Measurements from ENCODE around the gene SYNDIG1. TPM values are rescaled to one million over a fixed set of nuclear protein-coding genes. Genes with fewer than 3 reads are reported as not detected.

The SYNDIG1 gene
- total RNA-seq, 6 experiments from 2014 or later = not detected

DNA sequence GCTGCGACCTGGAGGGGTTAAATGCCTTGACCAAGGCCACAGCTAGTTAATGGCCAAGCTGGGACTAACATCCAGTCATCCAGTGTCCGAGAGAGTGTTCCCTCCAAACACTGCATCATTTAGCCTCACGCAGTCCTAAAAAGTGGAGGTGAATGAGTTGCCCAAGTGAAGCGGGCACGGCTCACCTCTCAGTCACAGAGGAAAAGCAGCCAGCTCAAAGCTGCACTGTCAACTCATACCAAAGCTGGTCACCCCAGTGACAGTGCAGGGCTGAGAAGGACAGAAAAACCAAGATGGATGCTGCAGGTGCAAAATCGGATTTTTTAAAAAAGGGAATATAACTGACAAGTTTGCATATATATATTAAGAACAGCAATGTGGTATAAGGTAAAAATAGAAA, 168.5 kb downstream of the SYNDIG1 start:
- no peak for TF ChIP-seq POLR2A (IDR thresholded peaks at IDR 0.05)
- TF ChIP-seq, protein P1, sequence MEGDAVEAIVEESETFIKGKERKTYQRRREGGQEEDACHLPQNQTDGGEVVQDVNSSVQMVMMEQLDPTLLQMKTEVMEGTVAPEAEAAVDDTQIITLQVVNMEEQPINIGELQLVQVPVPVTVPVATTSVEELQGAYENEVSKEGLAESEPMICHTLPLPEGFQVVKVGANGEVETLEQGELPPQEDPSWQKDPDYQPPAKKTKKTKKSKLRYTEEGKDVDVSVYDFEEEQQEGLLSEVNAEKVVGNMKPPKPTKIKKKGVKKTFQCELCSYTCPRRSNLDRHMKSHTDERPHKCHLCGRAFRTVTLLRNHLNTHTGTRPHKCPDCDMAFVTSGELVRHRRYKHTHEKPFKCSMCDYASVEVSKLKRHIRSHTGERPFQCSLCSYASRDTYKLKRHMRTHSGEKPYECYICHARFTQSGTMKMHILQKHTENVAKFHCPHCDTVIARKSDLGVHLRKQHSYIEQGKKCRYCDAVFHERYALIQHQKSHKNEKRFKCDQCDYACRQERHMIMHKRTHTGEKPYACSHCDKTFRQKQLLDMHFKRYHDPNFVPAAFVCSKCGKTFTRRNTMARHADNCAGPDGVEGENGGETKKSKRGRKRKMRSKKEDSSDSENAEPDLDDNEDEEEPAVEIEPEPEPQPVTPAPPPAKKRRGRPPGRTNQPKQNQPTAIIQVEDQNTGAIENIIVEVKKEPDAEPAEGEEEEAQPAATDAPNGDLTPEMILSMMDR (IDR thresholded peaks at IDR 0.05) = no peak
- 61% methylated on average over 6 of the region's 6 CpGs for WGBS (ENCODE audit: insufficient coverage, low coverage, low lambda C conversion rate, missing lambda C conversion rate)
- H3K4me3 ChIP-seq = no peak overlapping the region
- ATAC-seq (no peak), DNase-seq (no peak)
- H3K4me1 ChIP-seq = no peaks in the 10 kb centered on the region
- intact Hi-C loops (cut with DNase I) = no loop called here
- no peaks in the 10 kb centered on the region for H3K36me3 ChIP-seq
- H3K27ac ChIP-seq = no peak overlapping the region
- no peaks in the 10 kb centered on the region for H3K27me3 ChIP-seq
- no peaks in the 10 kb centered on the region for H3K9me3 ChIP-seq

DNA sequence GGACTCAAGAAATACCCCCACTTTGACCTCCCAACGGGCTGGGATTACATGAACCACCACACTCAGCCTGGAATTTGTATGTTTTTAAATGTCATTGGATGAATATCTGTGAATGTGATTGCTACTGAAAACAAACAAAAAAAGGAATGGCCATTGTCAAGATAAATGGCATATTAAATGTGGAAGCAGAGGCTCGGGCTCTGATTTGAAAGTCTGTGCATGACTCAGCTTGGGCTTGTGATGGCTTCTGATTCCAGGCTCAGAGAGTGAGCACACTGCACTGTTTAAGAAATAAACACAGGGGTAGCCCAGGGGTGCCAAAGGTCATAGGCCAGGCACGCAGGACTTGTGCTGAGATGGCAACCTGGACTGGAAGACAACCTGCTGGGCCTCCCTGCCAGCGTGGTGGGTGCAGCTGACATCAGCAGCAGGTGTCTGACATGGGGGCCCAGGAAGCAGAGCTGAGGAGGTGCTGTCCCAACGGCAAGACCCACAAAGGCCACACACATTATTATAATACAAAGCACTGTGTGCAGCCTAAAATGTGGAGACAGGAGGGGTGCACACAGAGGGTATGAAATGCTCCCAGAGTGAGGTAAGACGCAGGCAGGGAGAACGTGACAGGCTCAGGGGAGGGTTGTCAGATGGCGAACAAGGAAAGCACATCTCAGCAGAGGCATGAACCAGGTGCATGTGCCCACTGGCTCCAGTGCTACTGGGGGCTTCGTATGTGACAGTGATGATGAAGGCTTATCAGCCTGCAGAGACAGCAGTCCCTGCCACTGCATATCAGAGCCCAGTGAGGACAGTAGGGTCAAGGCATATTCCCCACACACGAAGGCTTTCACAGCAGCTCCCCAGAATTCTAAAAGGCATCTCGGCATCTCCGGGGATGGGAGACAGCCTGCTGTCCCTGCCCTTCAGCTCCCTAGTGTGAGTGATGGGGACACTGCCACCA, 169.4 kb downstream of the SYNDIG1 start:
- no peak overlapping the region for H3K27ac ChIP-seq
- H3K4me1 ChIP-seq = no peaks in the 10 kb centered on the region
- no peak for TF ChIP-seq POLR2A (IDR thresholded peaks at IDR 0.05)
- TF ChIP-seq, protein P1 (IDR thresholded peaks at IDR 0.05) = no peak
- intact Hi-C loops (cut with DNase I) = no loop called here
- no peak overlapping the region for H3K4me3 ChIP-seq
- ATAC-seq = no peak
- 36% methylated on average over 6 of the region's 12 CpGs for WGBS (ENCODE audit: insufficient coverage, low coverage, low lambda C conversion rate, missing lambda C conversion rate)
- DNase-seq = no peak
- no peaks in the 10 kb centered on the region for H3K9me3 ChIP-seq
- H3K36me3 ChIP-seq = no peaks in the 10 kb centered on the region
- H3K27me3 ChIP-seq = no peaks in the 10 kb centered on the region

DNA sequence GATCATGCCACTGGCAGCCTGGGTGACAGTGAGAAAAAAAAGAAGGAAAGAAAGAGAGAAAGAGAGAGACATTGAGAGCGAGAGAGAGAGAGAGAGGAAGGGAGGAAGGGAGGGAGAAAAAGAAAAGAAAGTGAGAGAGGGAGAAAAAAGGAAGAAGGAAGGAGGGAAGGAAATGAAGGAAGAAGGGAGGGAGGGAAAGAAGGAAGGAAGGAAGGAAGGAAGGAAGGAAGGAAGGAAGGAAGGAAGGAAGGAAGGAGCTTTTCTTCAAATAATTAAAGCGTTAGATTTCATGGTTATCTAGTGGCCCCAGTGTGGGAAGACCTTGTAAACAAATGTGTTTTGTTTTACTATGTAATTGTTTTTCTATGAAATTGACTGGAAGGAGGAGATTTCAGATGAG, 170.8 kb downstream of the SYNDIG1 start:
- Histone ChIP-seq H3K36me3 (no peaks in the 10 kb centered on the region), H3K9me3 (no peaks in the 10 kb centered on the region), H3K4me1 (no peaks in the 10 kb centered on the region), H3K27ac (no peak overlapping the region), H3K27me3 (no peaks in the 10 kb centered on the region), H3K4me3 (no peak overlapping the region)
- no peak for DNase-seq
- WGBS (ENCODE audit: insufficient coverage, low coverage, low lambda C conversion rate, missing lambda C conversion rate) = 69% methylated on average over 2 of the region's 2 CpGs
- no peak for ATAC-seq
- intact Hi-C loops (cut with DNase I) = no loop called here
- TF ChIP-seq, protein P1 (IDR thresholded peaks at IDR 0.05) = no peak
- TF ChIP-seq POLR2A (IDR thresholded peaks at IDR 0.05) = no peak

DNA sequence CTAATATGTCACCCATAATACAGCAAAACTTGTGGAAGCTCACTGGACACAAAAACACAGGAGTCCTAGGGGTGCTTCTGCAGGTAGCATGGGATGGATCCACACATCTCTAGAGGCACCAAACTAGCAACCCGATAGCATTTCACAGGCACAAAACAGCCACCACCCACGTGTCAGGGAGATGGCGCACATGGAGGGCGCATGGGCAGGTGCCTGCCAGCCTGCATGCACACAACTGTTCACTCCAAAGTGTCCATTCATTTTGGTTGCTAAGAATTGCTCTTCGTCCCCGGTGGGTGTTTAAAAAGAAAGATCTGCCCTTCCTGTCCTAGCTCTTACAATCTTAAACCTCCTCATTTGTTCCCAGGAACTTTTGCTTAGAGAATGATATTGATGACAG, 171.3 kb downstream of the SYNDIG1 start:
- 76% methylated on average over 2 of the region's 6 CpGs for WGBS (ENCODE audit: insufficient coverage, low coverage, low lambda C conversion rate, missing lambda C conversion rate)
- Histone ChIP-seq H3K4me3 (no peak overlapping the region), H3K9me3 (no peaks in the 10 kb centered on the region), H3K4me1 (no peaks in the 10 kb centered on the region), H3K36me3 (no peaks in the 10 kb centered on the region), H3K27me3 (no peaks in the 10 kb centered on the region), H3K27ac (no peak overlapping the region)
- no peak for DNase-seq
- intact Hi-C loops (cut with DNase I) = no loop called here
- ATAC-seq = no peak
- no peak for TF ChIP-seq POLR2A (IDR thresholded peaks at IDR 0.05)
- TF ChIP-seq, protein P1 (IDR thresholded peaks at IDR 0.05) = no peak
